SKM-1 (cell line): ENCODE measurements around the gene ALPK1.
"Not testable (repeated sequence)": the region's sequence is repeated elsewhere in the genome, so short reads cannot be mapped to it uniquely, and the experiment has no call there.

Source experiments
- DNase-seq: peaks from one replicate; lab custom pipeline; 2025; ENCODE audit not compliant: unreplicated experiment; lab: John Stamatoyannopoulos, UW

The ALPK1 gene

GRCh38 chr4:112448306-112449132 lies 151.3 kb downstream of the ALPK1 start:
- no peak for DNase-seq

DNA sequence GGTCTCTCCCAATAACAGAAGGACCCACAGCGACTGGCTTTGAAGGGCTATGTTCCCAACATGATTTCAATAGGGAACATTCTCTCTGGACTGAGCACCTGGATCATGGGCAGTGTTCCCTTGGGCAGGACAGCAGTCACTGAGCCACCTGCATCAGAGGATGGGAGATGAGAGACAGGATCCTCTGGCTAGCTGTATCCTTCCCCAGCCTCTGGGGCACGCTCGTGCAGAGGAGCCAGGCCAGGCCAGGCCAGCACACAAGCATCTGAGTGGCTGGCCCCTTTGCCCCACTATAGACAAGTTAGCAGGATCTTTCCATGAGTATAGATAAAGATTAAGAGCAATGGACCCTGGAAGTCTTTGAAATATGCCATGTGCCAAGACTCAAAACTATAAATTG lies 152.5 kb downstream of the ALPK1 start:
- DNase-seq = no peak

GRCh38 chr4:112451104-112451503 lies 153.9 kb downstream of the ALPK1 start:
- DNase-seq = no peak

DNA sequence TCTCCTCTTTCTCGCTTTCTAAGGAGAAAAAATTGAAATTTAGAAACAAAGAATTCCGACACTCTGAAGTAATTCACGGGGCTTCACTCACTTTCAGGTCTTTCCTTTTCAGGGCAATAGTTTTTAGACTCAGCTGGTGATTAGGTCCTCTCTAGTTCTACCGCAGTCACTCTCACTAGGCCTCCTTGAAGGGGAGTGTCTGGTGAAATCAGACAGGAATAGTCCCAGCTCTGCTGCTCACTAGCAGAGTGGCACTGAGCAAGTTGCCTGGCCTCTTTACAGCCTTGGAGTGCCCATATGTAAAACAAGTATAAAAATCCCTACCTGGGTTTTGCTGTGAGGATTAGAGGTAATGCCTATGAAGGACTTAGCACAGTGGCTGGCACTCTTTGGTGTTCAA lies 154.7 kb downstream of the ALPK1 start:
- DNase-seq = no peak

DNA sequence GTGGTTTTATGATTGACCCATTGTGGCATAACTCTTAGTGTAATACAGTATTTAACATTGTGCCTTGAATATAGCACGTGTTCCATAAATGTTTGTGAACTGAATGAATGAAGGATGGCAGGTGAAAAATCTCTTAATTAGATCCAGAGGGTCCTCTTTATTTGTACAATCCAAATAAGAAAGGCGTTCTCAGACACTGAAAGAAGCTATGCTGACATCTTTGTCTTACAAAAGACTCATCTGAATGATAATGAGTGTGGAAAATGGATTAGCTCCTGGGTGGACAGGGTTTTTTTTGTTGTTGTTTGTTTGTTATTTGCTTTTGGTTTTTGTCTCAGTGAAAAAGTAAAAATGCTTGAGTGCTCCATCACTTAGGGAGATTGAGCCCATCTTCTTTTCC lies 156.2 kb downstream of the ALPK1 start:
- no peak for DNase-seq

GRCh38 chr4:112472318-112472717 lies 175.1 kb downstream of the ALPK1 start:
- no peak for DNase-seq

DNA sequence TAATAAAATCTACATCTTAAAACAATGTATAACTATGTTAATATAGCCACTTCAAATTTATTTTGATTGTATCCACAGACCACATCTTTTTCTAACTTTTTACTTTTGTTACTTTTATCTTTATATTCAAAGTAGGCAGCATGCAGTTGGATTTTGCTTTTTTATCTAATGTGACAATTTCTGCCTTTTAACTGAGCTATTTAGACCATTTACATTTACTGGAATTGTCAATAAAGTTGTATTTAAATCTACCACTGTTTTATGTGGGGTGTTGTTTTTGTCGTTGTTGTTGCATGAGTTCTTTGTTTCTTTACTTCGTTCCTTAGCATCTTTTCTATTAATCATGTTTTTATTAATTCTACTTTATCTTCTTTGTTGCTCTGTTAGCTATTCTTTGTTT lies 176.8 kb downstream of the ALPK1 start:
- no peak for DNase-seq

DNA sequence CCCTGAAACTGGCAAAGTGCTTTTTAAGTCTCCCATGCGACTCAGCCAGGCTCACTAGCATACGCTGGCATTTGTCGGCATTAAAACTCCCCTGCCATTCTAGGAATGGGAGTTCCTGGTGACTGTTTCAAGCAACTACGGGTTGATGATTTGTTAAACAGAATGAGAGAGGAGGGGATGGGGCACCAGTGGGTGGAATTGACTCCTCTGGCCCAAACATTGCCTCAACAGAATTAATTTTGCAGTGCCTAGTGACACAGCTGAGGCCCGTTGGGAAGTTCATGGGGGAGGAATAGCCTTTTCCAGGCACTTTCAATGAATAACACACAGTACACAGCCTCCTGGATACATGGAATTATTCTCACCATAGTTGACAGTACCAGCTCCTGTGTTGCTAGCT lies 188.8 kb downstream of the ALPK1 start:
- DNase-seq = no peak

DNA sequence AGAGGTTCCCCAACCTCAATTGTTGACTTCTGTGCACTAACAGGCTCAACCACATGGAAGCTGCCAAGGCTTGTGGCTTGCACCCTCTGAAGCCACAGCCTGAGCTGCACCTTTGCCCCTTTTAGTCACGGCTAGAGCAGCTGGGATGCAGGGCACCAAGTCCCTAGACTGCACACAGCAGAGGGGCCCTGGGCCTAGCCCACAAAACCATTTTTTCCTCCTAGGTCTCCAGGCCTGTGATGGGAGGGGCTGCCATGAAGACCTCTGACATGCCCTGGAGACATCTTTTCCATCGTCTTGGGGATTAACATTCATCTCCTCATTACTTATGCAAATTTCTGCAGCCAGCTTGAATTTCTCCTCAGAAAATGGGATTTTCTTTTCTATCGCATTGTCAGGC lies 193.6 kb downstream of the ALPK1 start:
- DNase-seq = not testable (repeated sequence)
